PFSK-1 (cell line): ENCODE results near the gene SMIM1.

Experiments
- FOXP2 ChIP-seq: optimal IDR thresholded peaks from 2 replicates; pipeline ENCODE3; 2011; ENCODE audit warnings: borderline replicate concordance, control low read depth, inconsistent platforms; ENCODE audit not compliant: insufficient read depth; ENCODE audit errors: extremely low read length, extremely low read depth
- POLR2AphosphoS5 ChIP-seq: IDR thresholded peaks from 2 replicates; pipeline ENCODE4 v1.6.1; 2012; ENCODE audit warnings: low read depth, mild to moderate bottlenecking, control low read depth, low read length, moderate library complexity
- REST ChIP-seq, 2 experiments: IDR thresholded peaks; 2 replicates each; pipeline versions ENCODE4 v1.6.1 to v1.8.0; 2011 to 2012; ENCODE audit warnings: low read depth in 2 of 2, low read length in 2 of 2, control low read depth in 1 of 2, inconsistent platforms in 1 of 2, mild to moderate bottlenecking in 1 of 2, moderate library complexity in 1 of 2; ENCODE audit not compliant: insufficient read depth in 1 of 2
- SIN3A ChIP-seq: IDR thresholded peaks from 2 replicates; pipeline ENCODE4 v1.6.1; 2012; ENCODE audit warnings: mild to moderate bottlenecking, low read length, moderate library complexity, borderline replicate concordance; ENCODE audit not compliant: insufficient read depth
- TAF1 ChIP-seq: IDR thresholded peaks from 2 replicates; pipeline ENCODE4 v1.6.1; 2012; ENCODE audit warnings: low read length, control low read depth, borderline replicate concordance; ENCODE audit not compliant: insufficient read depth

SMIM1 gene

DNA sequence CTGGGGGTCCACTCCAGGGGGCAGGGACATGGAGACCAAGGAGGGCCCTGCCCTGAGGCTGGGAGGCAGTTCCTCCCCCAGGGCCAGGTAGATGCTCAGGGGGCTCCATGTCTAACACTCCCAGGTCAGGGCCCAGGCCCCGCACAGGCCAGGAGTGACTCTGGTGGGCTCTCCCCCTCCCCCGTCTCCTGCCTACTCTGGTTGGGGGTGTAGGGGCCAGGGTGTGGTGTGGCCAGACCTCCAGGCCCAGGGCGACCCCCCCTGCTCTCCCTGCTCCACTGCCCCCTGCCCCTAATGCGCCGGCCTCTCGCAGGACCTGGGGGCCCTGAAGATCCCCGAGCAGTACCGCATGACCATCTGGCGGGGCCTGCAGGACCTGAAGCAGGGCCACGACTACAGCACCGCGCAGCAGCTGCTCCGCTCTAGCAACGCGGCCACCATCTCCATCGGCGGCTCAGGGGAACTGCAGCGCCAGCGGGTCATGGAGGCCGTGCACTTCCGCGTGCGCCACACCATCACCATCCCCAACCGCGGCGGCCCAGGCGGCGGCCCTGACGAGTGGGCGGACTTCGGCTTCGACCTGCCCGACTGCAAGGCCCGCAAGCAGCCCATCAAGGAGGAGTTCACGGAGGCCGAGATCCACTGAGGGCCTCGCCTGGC, 40.0 kb upstream of the SMIM1 start:
- TF ChIP-seq FOXP2 (no peak), REST (IDR thresholded peaks at IDR 0.05; ENCODE audit: insufficient read depth in 1 of 2, low read depth in 2 of 2, low read length in 2 of 2) (no peak)

DNA sequence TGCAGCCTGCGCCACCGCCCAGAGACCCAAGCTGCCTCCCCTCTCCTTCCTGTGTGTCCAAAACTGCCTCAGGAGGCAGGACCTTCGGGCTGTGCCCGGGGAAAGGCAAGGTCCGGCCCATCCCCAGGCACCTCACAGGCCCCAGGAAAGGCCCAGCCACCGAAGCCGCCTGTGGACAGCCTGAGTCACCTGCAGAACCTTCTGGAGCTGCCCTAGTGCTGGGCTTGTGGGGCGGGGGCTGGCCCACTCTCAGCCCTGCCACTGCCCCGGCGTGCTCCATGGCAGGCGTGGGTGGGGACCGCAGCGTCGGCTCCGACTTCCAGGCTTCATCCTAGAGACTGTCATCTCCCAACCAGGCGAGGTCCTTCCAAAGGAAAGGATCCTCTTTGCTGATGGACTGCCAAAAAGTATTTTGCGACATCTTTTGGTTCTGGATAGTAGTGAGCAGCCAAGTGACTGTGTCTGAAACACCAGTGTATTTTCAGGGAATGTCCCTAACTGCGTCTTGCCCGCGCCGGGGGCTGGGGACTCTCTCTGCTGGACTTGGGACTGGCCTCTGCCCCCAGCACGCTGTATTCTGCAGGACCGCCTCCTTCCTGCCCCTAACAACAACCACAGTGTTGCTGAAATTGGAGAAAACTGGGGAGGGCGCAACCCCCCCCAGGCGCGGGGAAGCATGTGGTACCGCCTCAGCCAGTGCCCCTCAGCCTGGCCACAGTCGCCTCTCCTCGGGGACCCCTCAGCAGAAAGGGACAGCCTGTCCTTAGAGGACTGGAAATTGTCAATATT, 39.3 kb upstream of the SMIM1 start:
- TF ChIP-seq POLR2AphosphoS5 (no peak), FOXP2 (no peak), SIN3A (no peak), REST (IDR thresholded peaks at IDR 0.05; ENCODE audit: insufficient read depth in 1 of 2, low read depth in 2 of 2, low read length in 2 of 2) (no peak), TAF1 (no peak)

- TF ChIP-seq FOXP2, result no peak
- no peak for TF ChIP-seq REST (IDR thresholded peaks at IDR 0.05; ENCODE audit: insufficient read depth in 1 of 2, low read depth in 2 of 2, low read length in 2 of 2)
- no peak for TF ChIP-seq TAF1
- TF ChIP-seq SIN3A, result no peak
- no peak for TF ChIP-seq POLR2AphosphoS5
These were observed 38.5 kb upstream of the SMIM1 start for GRCh38 chr1:3733883-3734589.

DNA sequence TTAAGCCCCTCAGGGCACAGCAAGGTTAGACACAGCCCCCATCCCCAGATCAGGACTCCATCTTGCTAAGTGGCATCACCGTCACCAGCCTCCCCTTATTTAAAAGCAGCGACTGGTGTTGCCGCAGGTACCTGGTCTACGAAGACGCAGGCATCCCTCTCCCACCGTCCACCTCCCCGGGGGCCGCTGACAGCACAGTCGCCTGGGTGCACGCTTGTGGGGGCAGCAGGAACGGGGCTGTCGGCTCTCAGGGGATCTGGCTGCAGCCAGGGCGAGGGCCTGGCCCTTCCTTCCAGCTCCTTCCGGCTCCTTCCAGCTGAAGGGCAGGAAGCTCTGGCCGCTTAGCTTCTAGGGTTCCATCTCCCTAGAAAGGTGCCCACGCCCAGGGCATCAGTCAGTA, 37.9 kb upstream of the SMIM1 start:
- no peak for TF ChIP-seq FOXP2
- TF ChIP-seq POLR2AphosphoS5, result no peak
- no peak for TF ChIP-seq SIN3A

GRCh38 chr1:3735027-3735681, 37.4 kb upstream of the SMIM1 start:
- TF ChIP-seq FOXP2, result no peak
- no peak for TF ChIP-seq SIN3A
- no peak for TF ChIP-seq POLR2AphosphoS5
- no peak for TF ChIP-seq TAF1
- TF ChIP-seq REST (IDR thresholded peaks at IDR 0.05; ENCODE audit: insufficient read depth in 1 of 2, low read depth in 2 of 2, low read length in 2 of 2), result no peak
